Measurements from ENCODE around the gene CDR2L. TPM values are rescaled to one million over a fixed set of nuclear protein-coding genes. Genes with fewer than 3 reads are reported as not detected.

Gene CDR2L
- total RNA-seq, 4 donors from 2014 or later, result 14.6 to 36.7 (median 24.3) TPM

DNA sequence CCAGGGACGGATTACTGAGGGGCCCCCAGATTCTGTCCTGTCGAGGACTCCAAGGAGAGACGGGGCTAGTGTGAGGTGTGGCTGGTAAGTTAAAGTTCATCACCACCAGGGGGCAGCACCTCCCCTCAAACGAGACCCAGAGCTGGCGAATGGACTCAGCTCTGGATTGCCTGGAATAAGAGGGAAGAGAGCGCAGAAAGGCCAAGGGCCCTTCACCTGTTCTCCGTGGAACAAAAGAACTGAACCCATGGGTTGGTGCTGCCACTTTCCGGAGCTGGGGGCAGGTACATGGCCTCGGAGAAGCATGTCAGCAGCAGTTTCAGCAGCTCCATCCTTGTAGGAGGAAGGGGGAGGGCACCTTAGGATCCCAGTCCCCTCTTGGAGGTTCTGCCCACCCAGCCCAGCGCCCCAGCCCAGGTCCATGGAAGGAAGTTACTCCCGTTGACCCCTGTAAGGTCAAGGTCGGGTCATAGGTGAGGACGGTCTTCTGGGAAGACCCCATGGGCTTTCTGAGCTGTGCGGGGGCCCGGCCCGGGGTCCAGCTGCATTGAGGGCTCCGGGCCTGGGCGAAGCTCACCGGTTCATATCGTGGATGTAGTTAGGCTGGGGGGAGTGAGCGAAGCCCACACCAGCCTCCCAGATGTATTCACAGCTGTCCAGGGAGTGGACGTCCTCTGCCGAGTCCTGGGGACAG, 25.6 kb upstream of the CDR2L start:
- H3K4me1 ChIP-seq, result peaks cover 0 to 8% (median 4%) of the 10 kb centered on the region in 4 donors
- H3K4me3 ChIP-seq, result no peak overlapping the region
- peak; percentile 97 for DNase-seq (ENCODE audit: extremely low spot score)
- WGBS, result 53% methylated on average over 20 of the region's 23 CpGs
- H3K9me3 ChIP-seq, result no peaks in the 10 kb centered on the region
- H3K36me3 ChIP-seq, result peaks cover 0 to 8% (median 0%) of the 10 kb centered on the region in 4 donors
- TF ChIP-seq POLR2A (IDR thresholded peaks at IDR 0.05; ENCODE audit: low read depth) (no peak), POLR2AphosphoS5 (IDR thresholded peaks at IDR 0.05) (peak in 1 of 2 donors; percentile 69), EP300 (IDR thresholded peaks at IDR 0.05) (no peak)
- TF ChIP-seq, protein P1, sequence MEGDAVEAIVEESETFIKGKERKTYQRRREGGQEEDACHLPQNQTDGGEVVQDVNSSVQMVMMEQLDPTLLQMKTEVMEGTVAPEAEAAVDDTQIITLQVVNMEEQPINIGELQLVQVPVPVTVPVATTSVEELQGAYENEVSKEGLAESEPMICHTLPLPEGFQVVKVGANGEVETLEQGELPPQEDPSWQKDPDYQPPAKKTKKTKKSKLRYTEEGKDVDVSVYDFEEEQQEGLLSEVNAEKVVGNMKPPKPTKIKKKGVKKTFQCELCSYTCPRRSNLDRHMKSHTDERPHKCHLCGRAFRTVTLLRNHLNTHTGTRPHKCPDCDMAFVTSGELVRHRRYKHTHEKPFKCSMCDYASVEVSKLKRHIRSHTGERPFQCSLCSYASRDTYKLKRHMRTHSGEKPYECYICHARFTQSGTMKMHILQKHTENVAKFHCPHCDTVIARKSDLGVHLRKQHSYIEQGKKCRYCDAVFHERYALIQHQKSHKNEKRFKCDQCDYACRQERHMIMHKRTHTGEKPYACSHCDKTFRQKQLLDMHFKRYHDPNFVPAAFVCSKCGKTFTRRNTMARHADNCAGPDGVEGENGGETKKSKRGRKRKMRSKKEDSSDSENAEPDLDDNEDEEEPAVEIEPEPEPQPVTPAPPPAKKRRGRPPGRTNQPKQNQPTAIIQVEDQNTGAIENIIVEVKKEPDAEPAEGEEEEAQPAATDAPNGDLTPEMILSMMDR (IDR thresholded peaks at IDR 0.05), result peak; percentile 75 to 80 (median 79)
- H3K27ac ChIP-seq (replicated peaks in 1 of 4), result peak overlapping the region in 1 of 4 donors; percentile 14
- intact Hi-C loops (cut with DNase I), result loop anchor here (5.0 kb wide), 1 partner anchor 50 kb away; the partner anchor contains the start of gene MRPL58
- peaks cover 0 to 7% (median 0%) of the 10 kb centered on the region in 4 donors for H3K27me3 ChIP-seq

DNA sequence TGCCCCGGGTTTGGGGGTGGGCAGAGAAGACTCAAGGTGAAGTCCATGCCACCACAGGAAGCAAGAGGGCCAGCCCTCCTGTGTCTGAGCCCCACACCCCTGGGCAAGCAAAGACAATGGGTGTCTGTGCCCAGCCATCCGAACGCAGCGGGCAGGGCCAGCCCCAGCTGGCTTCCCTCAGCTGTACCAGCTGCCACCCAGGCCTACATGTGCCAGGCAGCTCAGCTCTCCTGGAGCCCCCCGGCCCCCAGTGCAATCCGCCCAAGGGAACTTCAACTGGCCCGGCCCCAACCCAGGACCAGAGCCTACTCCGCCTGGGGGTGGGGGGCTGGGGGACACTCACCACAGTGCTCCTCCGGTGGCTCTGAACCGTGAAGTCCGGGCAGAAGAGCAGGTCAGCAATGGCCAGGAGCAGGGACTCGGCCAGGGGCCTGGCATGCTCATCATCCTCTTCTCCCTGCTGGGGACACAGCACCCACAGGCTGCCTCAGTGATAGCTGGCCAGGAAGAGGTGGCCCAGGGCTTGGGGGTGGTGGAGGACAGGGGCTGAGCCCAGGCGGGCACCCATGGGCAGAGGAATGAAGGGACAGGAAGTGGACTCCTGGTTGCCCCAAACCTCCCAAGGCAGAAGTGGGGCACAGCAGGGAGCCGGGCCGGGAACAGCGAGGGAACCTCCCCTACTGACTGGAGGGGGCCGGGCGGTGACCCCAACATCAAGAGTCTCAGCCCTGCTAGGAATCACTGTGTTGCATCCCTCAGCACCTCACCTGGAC, 24.6 kb upstream of the CDR2L start:
- Histone ChIP-seq H3K27ac (replicated peaks in 1 of 4) (no peak overlapping the region), H3K4me3 (no peak overlapping the region), H3K9me3 (no peaks in the 10 kb centered on the region), H3K27me3 (peaks cover 0 to 7% (median 0%) of the 10 kb centered on the region in 4 donors), H3K36me3 (peaks cover 0 to 8% (median 0%) of the 10 kb centered on the region in 4 donors), H3K4me1 (peaks cover 0 to 8% (median 4%) of the 10 kb centered on the region in 4 donors)
- 82% methylated on average over 10 of the region's 18 CpGs for WGBS
- intact Hi-C loops (cut with DNase I), result loop anchor here (5.0 kb wide), 1 partner anchor 49 kb away; the partner anchor contains the start of gene MRPL58
- DNase-seq (ENCODE audit: extremely low spot score), result no peak
- TF ChIP-seq, protein P1 (IDR thresholded peaks at IDR 0.05), result no peak
- TF ChIP-seq POLR2AphosphoS5 (IDR thresholded peaks at IDR 0.05) (no peak), POLR2A (IDR thresholded peaks at IDR 0.05; ENCODE audit: low read depth) (no peak)

DNA sequence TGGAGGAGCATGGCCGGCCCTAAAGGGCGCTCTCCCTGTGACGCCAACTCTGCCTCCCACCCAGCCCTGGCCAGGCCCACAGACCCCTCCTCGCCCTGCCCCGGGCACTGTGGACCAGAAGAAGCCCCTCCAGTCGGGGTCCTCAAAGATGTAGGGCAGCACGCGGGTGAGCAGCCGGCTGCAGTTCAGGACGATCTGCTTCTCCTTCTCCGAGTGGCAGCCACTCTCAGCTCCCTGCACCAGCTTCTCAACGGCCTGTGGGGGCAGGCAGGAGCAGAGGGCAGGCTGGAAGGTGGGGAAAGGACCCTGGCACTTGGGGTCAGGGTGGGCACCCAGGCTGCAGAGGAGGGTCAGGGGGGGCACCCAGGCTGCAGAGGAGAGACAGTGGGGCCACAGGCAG, 23.8 kb upstream of the CDR2L start:
- WGBS, result no CpG with 5 or more reads among the region's 12 CpGs
- H3K27me3 ChIP-seq, result peaks cover 0 to under 1% (median 0%) of the 10 kb centered on the region in 4 donors
- intact Hi-C loops (cut with DNase I), result loop anchor here (5.0 kb wide), 1 partner anchor 49 kb away; the partner anchor contains the start of gene MRPL58
- no peak for DNase-seq (ENCODE audit: extremely low spot score)
- H3K4me3 ChIP-seq, result no peak overlapping the region
- no peak overlapping the region for H3K27ac ChIP-seq (replicated peaks in 1 of 4)
- H3K4me1 ChIP-seq, result peaks cover 0 to 8% (median 4%) of the 10 kb centered on the region in 4 donors
- TF ChIP-seq, protein P1 (IDR thresholded peaks at IDR 0.05), result no peak
- TF ChIP-seq POLR2A (IDR thresholded peaks at IDR 0.05; ENCODE audit: low read depth) (no peak), EP300 (IDR thresholded peaks at IDR 0.05) (no peak), POLR2AphosphoS5 (IDR thresholded peaks at IDR 0.05) (no peak)
- H3K36me3 ChIP-seq, result peaks cover 0 to 8% (median 0%) of the 10 kb centered on the region in 4 donors
- no peaks in the 10 kb centered on the region for H3K9me3 ChIP-seq

DNA sequence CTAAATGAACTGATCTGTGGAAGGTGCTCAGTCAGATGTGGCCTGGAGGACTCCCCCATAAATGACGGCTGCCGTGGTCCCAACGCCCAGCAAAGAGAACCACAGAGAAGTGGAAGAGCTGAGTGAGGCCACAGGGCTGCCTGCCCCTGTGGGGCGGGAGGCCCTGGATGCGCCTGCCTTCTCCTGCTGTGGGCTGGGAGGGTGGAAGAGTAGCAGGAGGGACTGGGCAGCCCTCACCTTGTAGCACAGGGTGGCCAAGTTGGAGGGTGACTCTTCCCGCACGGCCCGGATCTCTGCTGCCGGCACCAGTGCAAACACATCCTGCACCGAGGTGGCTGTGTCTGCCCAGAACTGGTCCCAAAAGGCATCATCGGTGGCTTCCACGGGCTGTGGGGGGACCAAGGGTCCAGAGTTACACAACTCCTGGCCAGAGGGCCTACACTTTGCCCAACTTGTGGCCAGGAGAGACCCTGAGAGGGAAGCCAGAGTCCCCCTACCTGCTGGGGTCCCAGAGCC, 23.1 kb upstream of the CDR2L start:
- 86% methylated on average over 12 of the region's 12 CpGs for WGBS
- Histone ChIP-seq H3K4me1 (peaks cover 0 to 8% (median 5%) of the 10 kb centered on the region in 4 donors), H3K27ac (replicated peaks in 1 of 4) (no peak overlapping the region), H3K36me3 (peaks cover 0 to 8% (median 0%) of the 10 kb centered on the region in 4 donors), H3K4me3 (no peak overlapping the region), H3K27me3 (no peaks in the 10 kb centered on the region), H3K9me3 (no peaks in the 10 kb centered on the region)
- intact Hi-C loops (cut with DNase I), result loop anchor here (5.0 kb wide), 1 partner anchor 48 kb away; the partner anchor contains the start of gene MRPL58
- TF ChIP-seq POLR2A (IDR thresholded peaks at IDR 0.05; ENCODE audit: low read depth) (no peak), POLR2AphosphoS5 (IDR thresholded peaks at IDR 0.05) (no peak), EP300 (IDR thresholded peaks at IDR 0.05) (no peak)
- TF ChIP-seq, protein P1 (IDR thresholded peaks at IDR 0.05), result no peak
- DNase-seq (ENCODE audit: extremely low spot score), result no peak
